DMS53 treated with DMSO at 0.1 percent for 48 hours (cell line): ENCODE results near the gene WFDC5.

Experiments used
- DNase-seq: peaks from one replicate; lab custom pipeline; 2025; ENCODE audit not compliant: unreplicated experiment; lab: John Stamatoyannopoulos, UW

Gene WFDC5

DNA sequence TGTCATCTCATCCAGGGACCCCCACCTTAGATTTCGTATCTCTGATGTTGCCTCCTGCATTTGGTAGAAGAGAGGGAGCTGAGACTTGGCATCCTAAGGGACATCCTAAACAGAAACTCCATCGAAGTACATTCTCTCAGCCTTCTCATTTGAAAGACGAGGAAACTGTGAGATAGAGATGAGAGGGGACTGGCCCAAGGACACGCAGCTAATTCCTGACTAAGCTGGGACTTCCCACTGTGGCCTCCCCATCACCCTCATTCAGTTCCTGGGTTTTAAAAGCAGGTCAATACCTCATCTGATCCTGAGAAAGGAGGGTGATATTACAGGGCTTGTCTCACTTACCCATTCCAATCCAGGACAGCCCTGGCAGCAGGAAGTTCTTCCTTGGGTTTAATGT, 855 bp upstream of the WFDC5 start:
- DNase-seq = no peak

DNA sequence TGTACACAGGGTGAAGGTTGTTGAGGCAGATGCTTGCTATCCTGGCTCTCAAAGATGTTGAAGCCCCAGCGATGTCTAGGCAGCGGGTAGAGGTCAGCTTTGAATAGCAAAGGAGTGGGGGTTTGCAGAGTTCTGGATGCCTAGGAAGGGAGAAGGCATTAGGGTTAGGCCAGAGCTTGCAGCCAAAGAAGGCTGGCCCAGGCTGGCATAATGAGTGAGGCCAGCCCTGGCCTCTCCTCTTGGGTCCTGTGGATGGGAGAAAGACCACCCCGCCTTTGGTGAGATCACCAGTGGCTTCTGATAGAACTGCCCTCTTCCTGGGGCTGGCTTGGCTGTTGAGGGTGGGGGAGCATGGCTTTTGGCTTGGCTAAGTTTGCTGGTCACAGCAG, 406 bp upstream of the WFDC5 start:
- no peak for DNase-seq

DNA sequence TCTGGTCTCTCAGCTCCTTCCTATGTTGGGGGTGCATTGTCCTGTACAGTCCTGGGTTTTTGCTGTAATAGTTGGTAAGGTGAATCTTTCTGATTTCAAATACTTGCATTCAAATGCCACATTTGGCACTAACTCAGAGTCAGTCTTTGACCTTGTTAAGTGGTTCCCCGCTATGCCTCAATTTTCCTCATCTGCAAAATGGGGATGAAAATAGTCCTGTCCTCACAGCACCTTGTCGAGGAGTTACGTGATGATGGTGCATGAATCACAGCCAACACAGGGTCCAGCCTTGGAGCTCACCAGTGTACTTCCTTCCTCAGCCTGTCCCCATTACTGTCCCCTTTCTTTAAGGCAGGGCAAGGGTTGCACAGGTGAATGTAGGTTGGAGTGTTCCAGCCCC, 1.1 kb downstream of the WFDC5 start:
- no peak for DNase-seq

- DNase-seq = no peak
Measured at GRCh38 chr20:45112754-45113153, 2.2 kb downstream of the WFDC5 start.

DNA sequence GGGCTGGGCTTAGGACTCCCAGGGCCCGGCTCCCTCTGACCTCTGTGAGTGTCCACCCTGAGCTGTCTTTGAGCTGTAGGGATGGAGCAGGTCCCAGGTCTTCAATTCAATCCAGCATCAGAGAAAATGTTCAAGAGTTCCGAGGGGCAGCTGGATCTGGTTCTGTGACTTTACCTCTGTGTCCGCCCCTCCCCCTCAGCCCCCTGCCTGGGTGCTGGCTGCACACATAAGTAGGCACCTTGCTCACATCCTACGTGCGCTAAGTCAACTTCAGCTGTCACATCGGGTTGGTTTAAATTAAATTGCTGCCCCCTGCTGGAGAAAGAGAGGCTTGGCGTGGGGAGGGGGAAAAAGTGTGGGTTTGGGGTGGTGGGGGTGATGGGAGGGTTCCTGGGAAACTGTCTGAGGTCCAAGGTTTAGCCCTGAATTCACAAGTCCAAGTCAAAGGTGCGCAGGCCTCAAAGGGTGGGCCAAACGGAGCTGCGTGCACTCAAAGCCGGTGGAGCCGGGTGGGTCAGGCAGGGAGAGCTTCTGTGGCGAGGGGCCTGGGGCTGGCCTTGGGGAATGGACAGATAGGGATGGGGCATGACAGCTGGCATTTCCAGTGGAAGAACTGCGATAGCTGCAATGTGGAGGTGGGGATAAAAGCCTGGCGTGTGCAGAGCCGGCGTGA, 3.0 kb downstream of the WFDC5 start:
- no peak for DNase-seq

- no peak for DNase-seq
Measured at GRCh38 chr20:45111285-45111684, 3.7 kb downstream of the WFDC5 start.

DNA sequence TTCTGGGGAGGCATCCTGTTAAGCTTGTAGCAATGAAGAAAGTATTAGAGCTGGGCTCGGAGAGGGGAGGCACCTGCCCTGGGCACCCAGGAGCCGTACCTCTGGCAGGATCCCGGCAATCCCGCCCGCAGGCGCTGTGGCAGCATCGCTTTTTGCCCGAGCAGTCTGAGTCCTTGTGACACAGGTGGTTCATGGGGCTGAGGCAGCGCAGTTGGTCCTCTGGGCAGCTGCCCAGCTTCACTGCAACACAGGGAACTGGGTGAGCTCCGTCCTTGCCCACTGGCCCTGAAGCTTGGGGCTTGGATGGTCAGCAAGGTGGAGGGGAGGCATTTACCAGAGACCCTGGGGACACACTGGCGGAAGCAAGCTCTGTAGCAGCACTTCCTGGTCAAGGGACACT, 4.7 kb downstream of the WFDC5 start:
- no peak for DNase-seq

DNA sequence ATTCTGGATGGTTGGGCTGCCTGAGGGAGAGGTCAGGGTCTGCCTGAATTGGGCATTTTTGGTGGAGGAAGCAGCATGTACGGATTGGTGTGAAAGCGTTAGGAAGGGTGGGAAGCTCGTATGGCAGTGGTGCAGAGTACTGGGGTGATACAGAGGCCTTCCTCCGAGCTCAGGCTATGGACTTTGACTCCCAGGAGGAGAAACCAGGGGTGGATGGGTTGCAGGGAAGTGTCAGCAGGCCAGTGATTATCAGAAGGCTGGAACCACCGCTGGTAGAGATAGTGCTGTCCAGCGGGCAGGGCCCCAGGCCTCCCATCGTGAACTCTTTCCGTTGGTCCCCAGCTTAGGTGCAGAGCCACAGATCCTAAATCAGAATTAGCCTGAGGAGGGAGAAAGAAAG, 5.3 kb downstream of the WFDC5 start:
- no peak for DNase-seq

DNA sequence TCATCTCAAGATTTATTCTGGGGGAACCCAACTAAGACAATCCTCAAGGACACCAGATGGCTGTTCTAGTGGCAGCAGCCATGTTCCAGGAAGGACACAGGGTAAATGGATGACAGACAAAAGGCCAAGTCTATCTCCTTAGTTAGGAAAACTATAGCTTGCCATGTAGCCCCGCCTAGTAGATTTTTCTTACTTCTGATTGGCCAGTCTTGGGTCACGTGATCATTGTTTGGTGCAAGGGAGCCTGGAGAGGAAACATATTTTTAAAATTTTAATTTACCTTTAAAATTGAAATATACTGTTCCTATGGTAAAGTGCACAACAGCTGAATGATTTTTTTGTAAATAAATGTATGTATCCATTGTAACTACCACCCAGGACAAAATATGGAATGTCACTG, 9.7 kb downstream of the WFDC5 start:
- DNase-seq = no peak

GRCh38 chr20:45104786-45105185, 10.2 kb downstream of the WFDC5 start:
- DNase-seq = no peak

DNA sequence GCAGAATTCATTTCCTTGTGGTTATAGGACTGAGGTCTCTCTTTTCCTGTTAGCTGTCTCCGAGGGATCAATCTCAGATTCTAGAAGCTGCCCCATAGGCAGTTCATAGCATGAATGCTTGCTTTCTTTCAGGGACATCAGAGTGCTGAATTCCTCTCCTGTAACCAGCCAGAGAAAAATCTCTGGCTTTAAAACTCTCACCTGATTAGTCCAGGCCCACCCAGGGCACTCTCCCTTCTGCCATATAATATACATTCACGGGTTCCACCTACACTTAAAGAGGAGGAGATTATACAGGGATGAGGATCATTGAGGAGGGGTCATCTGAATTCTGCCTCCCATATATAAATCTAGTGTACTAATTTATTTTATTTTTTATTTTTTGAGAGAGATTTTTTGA, 11.9 kb downstream of the WFDC5 start:
- DNase-seq = no peak

- no peak for DNase-seq
Measured at GRCh38 chr20:45101333-45101850, 13.6 kb downstream of the WFDC5 start.

DNA sequence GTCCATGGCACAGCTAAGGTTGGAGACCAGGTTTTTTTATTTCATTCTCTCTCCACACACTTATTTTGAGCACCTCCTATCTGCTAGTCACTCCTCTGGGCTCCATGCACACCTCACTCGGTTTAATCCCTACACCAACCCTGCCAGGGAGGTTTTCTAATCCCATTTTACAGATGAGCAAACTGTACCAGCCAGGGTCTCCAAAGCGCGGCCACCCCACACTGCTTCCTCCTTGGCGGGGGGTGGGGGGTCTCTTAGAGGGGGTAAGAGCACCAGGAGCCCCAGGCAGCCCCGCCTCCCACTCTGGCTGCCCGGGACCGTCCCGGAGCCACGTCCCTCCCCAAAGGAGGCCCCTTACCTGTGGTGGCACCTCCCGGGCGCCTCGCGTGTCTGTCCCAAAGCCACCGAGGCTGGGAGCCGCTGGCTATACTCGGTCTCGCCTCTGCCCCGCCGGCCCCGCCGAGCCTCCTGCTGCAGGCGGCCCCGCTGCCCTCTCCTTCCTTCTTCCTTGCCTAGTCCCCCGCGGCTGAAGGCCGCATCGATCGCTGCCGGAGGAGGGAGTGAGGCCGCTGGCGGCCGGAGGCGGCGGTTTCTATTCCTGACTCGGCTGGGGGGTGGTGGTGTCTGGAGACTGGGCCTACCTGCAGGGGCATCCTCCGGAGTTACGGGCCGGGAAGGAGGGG, 14.3 kb downstream of the WFDC5 start, which contains the start of gene KCNS1:
Gene KCNS1 (minus strand): TSS at position 565 of the 683 bp plus-strand sequence. CDS start 1,891 bp downstream, outside the sequence.
- DNase-seq = no peak

GRCh38 chr20:45098103-45098773, 16.7 kb downstream of the WFDC5 start:
- DNase-seq = no peak

GRCh38 chr20:45097485-45098102, 17.4 kb downstream of the WFDC5 start:
- no peak for DNase-seq

DNA sequence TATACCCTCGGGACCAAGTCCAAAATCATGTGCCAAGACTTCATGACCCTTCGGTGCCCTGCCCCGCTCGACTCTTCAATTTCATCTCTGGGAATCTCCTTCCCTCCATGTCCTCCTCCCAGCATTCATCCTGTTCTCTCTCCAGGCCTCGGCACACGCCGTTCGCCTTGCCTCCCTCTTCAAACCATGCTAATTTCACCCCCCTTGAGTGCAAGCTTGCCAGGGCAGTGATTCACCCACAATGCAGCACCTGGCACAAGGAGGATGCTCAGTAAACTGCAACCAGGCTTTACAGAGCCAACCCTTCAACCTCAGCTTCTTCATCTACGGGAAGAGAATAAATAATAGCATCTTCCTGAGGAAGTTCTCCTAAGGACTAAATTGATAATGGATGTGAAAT, 18.2 kb downstream of the WFDC5 start:
- DNase-seq = no peak

GRCh38 chr20:45095805-45096238, 19.2 kb downstream of the WFDC5 start:
- peak; percentile 47 for DNase-seq

DNA sequence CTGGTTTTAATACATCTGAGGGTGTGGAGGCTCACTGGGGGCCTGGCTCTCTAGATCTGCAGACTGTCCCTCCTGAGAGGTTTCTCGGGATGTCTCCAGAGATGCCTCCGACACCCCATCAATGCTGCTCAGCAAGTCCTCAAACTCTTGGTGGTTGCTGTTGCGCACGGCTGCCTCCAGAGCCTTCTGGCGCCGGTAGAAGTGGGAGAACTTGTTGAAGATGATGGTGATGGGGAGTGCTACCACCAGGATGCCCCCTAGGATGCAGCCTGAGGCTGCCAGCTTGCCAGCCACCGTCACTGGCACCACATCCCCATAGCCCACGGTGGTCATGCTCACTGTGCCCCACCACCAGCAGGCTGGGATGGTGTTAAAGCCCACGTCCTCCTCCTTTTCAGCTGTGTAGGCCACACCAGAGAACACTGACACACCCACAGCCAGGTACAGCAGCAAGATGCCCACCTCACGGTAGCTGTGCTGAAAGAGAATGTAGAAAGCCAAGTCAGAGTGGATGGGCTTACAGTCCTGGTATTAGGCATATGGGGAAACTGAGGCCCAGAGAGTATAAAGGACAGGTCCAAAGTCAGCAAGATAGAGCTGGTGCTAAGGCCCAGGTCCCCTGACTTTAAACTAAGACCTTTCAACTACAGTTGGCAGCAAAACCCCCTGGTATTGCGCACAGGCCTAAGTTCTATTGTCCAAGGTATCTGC, 20.0 kb downstream of the WFDC5 start:
- DNase-seq = no peak

DNA sequence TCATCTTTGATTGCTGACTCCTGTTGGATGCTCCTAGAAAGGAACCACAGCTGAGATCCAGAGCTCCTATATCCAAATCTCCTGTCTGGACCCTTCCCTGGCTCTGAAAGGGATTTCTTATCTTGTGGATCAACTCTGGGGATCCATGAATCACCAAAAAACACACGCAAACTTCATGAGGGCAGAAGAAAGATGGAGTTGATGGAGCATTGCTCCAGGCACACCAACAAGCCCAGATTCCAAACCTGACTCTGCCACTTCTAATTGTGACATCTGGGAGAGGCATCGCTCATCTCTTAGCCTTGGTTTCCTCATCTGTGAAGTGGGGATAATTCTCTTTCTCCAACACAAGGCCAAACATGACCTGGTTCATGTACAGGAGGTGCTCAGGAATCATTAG, 20.8 kb downstream of the WFDC5 start:
- DNase-seq = no peak

- no peak for DNase-seq
Measured at GRCh38 chr20:45092898-45093297, 22.1 kb downstream of the WFDC5 start.

- DNase-seq = no peak
Measured at GRCh38 chr20:45091366-45091765, 23.6 kb downstream of the WFDC5 start.
